ENCODE data around the gene ZNF304. TPM values are rescaled to one million over a fixed set of nuclear protein-coding genes. Genes with fewer than 3 reads are reported as not detected.

Gene ZNF304
- polyA plus RNA-seq, 3 donors: 0.96 to 2.9 (median 1.0) TPM

DNA sequence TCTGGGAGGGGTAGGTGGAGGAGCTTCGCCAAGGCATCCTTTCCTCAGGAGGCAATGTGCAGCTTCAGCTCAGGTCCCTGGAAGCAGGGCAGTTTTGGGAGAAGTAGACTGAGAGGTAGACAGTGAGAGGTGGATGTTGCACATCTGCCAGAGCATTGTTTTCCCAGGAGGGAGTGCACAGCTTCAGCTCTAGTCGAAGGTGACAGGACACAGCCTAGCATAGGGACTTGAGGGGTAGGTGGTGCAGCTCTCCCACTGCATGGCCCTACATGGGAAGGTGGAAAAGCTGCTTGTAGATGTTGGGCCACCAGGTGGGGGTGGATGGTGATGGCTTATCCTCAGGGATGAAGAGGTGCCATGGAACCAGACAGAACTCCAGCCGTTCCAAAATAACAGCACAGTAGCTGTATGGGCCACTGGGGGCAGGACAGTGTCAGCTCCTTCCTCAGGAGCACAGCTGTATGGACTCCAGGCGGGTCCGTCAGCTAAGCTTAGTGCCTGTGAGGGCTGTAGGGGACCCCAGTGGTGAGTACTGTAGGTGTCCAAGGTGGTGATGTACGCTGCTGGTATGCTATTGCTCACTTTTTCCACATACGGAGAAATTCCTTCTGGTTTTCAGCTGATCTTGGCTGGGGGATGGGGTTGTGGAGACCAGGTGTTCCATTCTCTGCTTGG, 48.2 kb upstream of the ZNF304 start:
- peaks cover 10% of the 10 kb centered on the region for H3K79me2 ChIP-seq (ENCODE audit: insufficient read depth, low read length)
- no peaks in the 10 kb centered on the region for H3K27me3 ChIP-seq (ENCODE audit: control insufficient read depth in 2 of 2, insufficient read depth in 2 of 2, low read length in 2 of 2)
- no peak overlapping the region for H3K9ac ChIP-seq (ENCODE audit: insufficient read depth, low read length, poor library complexity, severe bottlenecking)
- Mint-ChIP-seq H3K9me3 (peaks cover 0 to 7% (median 1%) of the 10 kb centered on the region in 7 donors), H3K27me3 (ENCODE audit: low read depth in 3 of 3) (peaks cover 0 to 2% (median 0%) of the 10 kb centered on the region in 3 donors), H3K36me3 (peaks cover 27 to 62% of the 10 kb centered on the region in 2 donors), H3K4me3 (no peak overlapping the region), H3K4me1 (no peaks in the 10 kb centered on the region), H3K27ac (no peak overlapping the region)
- H3K4me3 ChIP-seq (replicated peaks in 1 of 3; ENCODE audit: low read depth in 2 of 3, low read length in 3 of 3): no peak overlapping the region
- H3K27ac ChIP-seq (ENCODE audit: low read depth in 1 of 2, low read length in 2 of 2): no peak overlapping the region
- no peaks in the 10 kb centered on the region for H4K20me1 ChIP-seq (ENCODE audit: insufficient read depth, low read length)
- no peak overlapping the region for H2AFZ ChIP-seq (ENCODE audit: insufficient read depth, low read depth, low read length, poor library complexity, severe bottlenecking)
- DNase-seq: no peak
- H3K36me3 ChIP-seq (replicated peaks in 1 of 2; ENCODE audit: control insufficient read depth in 1 of 2, insufficient read depth in 2 of 2, low read length in 2 of 2): peaks cover 5 to 65% of the 10 kb centered on the region in 2 donors
- no peaks in the 10 kb centered on the region for H3K9me3 ChIP-seq (replicated peaks in 1 of 2; ENCODE audit: control insufficient read depth in 1 of 2, insufficient read depth in 1 of 2, low read length in 2 of 2)
- intact Hi-C loops (cut with micrococcal nuclease): no loop called here
- no peaks in the 10 kb centered on the region for H3K4me1 ChIP-seq (ENCODE audit: control insufficient read depth in 1 of 2, insufficient read depth in 2 of 2, low read length in 2 of 2)
- WGBS (ENCODE audit: insufficient coverage): 69% methylated on average over 5 of the region's 7 CpGs
- TF ChIP-seq, protein P1, sequence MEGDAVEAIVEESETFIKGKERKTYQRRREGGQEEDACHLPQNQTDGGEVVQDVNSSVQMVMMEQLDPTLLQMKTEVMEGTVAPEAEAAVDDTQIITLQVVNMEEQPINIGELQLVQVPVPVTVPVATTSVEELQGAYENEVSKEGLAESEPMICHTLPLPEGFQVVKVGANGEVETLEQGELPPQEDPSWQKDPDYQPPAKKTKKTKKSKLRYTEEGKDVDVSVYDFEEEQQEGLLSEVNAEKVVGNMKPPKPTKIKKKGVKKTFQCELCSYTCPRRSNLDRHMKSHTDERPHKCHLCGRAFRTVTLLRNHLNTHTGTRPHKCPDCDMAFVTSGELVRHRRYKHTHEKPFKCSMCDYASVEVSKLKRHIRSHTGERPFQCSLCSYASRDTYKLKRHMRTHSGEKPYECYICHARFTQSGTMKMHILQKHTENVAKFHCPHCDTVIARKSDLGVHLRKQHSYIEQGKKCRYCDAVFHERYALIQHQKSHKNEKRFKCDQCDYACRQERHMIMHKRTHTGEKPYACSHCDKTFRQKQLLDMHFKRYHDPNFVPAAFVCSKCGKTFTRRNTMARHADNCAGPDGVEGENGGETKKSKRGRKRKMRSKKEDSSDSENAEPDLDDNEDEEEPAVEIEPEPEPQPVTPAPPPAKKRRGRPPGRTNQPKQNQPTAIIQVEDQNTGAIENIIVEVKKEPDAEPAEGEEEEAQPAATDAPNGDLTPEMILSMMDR (IDR thresholded peaks at IDR 0.05): no peak
- H3K4me2 ChIP-seq (replicated peaks; ENCODE audit: extremely low read depth, low read length, poor library complexity, severe bottlenecking): no peak overlapping the region

DNA sequence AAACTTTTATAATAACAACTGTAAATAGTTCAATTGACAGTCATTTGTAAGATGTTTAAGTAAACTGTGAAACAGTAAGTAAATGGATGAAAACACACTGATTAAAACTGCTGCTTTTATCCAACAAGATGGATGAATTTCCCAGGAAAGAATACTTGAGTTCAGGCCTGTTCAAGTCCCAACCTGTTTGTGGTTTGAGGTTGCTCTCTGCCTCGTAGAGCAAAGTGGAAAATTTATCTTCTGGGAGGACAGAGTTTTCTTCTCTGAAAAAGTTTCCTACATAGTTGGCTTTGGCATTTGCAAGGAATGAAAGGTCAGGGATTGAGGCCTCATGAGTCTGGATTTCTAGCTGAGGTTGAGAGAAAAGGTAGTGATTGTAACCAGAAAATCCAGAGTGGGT, 46.0 kb upstream of the ZNF304 start:
- DNase-seq: no peak
- H3K27ac Mint-ChIP-seq: no peak overlapping the region
- H3K4me3 Mint-ChIP-seq: no peak overlapping the region
- H3K4me2 ChIP-seq (replicated peaks; ENCODE audit: extremely low read depth, low read length, poor library complexity, severe bottlenecking): no peak overlapping the region
- H3K36me3 ChIP-seq (replicated peaks in 1 of 2; ENCODE audit: control insufficient read depth in 1 of 2, insufficient read depth in 2 of 2, low read length in 2 of 2): peaks cover 0 to 48% of the 10 kb centered on the region in 2 donors
- no peak overlapping the region for H3K4me3 ChIP-seq (replicated peaks in 1 of 3; ENCODE audit: low read depth in 2 of 3, low read length in 3 of 3)
- H4K20me1 ChIP-seq (ENCODE audit: insufficient read depth, low read length): no peaks in the 10 kb centered on the region
- H3K4me1 Mint-ChIP-seq: no peaks in the 10 kb centered on the region
- TF ChIP-seq, protein P1 (IDR thresholded peaks at IDR 0.05): no peak
- intact Hi-C loops (cut with micrococcal nuclease): no loop called here
- no peaks in the 10 kb centered on the region for H3K27me3 ChIP-seq (ENCODE audit: control insufficient read depth in 2 of 2, insufficient read depth in 2 of 2, low read length in 2 of 2)
- H2AFZ ChIP-seq (ENCODE audit: insufficient read depth, low read depth, low read length, poor library complexity, severe bottlenecking): no peak overlapping the region
- H3K79me2 ChIP-seq (ENCODE audit: insufficient read depth, low read length): peaks cover 6% of the 10 kb centered on the region
- H3K9me3 Mint-ChIP-seq: peaks cover 0 to 18% (median 12%) of the 10 kb centered on the region in 7 donors
- 0% methylated on average over 1 of the region's 1 CpG for WGBS (ENCODE audit: insufficient coverage)
- H3K27ac ChIP-seq (ENCODE audit: low read depth in 1 of 2, low read length in 2 of 2): no peak overlapping the region
- no peaks in the 10 kb centered on the region for H3K4me1 ChIP-seq (ENCODE audit: control insufficient read depth in 1 of 2, insufficient read depth in 2 of 2, low read length in 2 of 2)
- no peak overlapping the region for H3K9ac ChIP-seq (ENCODE audit: insufficient read depth, low read length, poor library complexity, severe bottlenecking)
- peaks cover 0 to 2% (median 0%) of the 10 kb centered on the region in 3 donors for H3K27me3 Mint-ChIP-seq (ENCODE audit: low read depth in 3 of 3)
- H3K36me3 Mint-ChIP-seq: peaks cover 19 to 41% of the 10 kb centered on the region in 2 donors
- H3K9me3 ChIP-seq (replicated peaks in 1 of 2; ENCODE audit: control insufficient read depth in 1 of 2, insufficient read depth in 1 of 2, low read length in 2 of 2): peaks cover 0 to 7% of the 10 kb centered on the region in 2 donors
